ENCODE data around the gene INTS1. TPM values are rescaled to one million over a fixed set of nuclear protein-coding genes. Genes with fewer than 3 reads are reported as not detected.

INTS1 gene
- total RNA-seq, result 100 to 1,000 TPM; 105 to 112 TPM

GRCh38 chr7:1503816-1504775 is at the start of gene INTS1:
INTS1 (minus strand) TSS chr7:1504389; CDS start chr7:1503960, 429 bp downstream.
- Mint-ChIP-seq H3K4me1 (ENCODE audit: low read depth) (peaks cover 51% of the 10 kb centered on the region), H3K4me3 (peak within 1 kb of the TSS; percentile 87), H3K9me3 (ENCODE audit: insufficient read depth) (no peaks in the 10 kb centered on the region), H3K36me3 (ENCODE audit: low read depth) (peaks cover 23% of the 10 kb centered on the region), H3K27ac (peak within 1 kb of the TSS; percentile 84), H3K27me3 (ENCODE audit: low read depth) (no peaks in the 10 kb centered on the region)
- POLR2A ChIA-PET, result no interaction called here
- ATAC-seq (peak; percentile 92), DNase-seq (peak; percentile 93)
- CTCF ChIA-PET, result interaction anchor here (1.2 kb wide), 1 partner anchor 738 kb away, joined by 3 read pairs; the partner anchor contains the start of genes MRM2 and NUDT1

- peaks cover 5% of the 10 kb centered on the region for H3K4me1 Mint-ChIP-seq (ENCODE audit: low read depth)
- H3K36me3 Mint-ChIP-seq (ENCODE audit: low read depth), result no peaks in the 10 kb centered on the region
- DNase-seq (no peak), ATAC-seq (no peak)
- no peak overlapping the region for H3K4me3 Mint-ChIP-seq
- H3K9me3 Mint-ChIP-seq (ENCODE audit: insufficient read depth), result no peaks in the 10 kb centered on the region
- no peak overlapping the region for H3K27ac Mint-ChIP-seq
- CTCF ChIA-PET, result no interaction called here
- POLR2A ChIA-PET, result no interaction called here
- H3K27me3 Mint-ChIP-seq (ENCODE audit: low read depth), result no peaks in the 10 kb centered on the region
Measured at GRCh38 chr7:1553512-1554210, 49.5 kb upstream of the INTS1 start.

GRCh38 chr7:1552200-1552599 is 48.0 kb upstream of the INTS1 start:
- CTCF ChIA-PET, result no interaction called here
- no peak overlapping the region for H3K4me3 Mint-ChIP-seq

GRCh38 chr7:1550846-1551155 is 46.6 kb upstream of the INTS1 start:
- DNase-seq, result no peak
- no peaks in the 10 kb centered on the region for H3K36me3 Mint-ChIP-seq (ENCODE audit: low read depth)
- H3K4me3 Mint-ChIP-seq, result no peak overlapping the region
- ChIA-PET POLR2A (interaction anchor here (1.0 kb wide), 1 partner anchor 10 kb away, joined by 3 read pairs; no protein-coding TSS in a partner anchor), CTCF (no interaction called here)
- no peak overlapping the region for H3K27ac Mint-ChIP-seq
- no peaks in the 10 kb centered on the region for H3K9me3 Mint-ChIP-seq (ENCODE audit: insufficient read depth)
- H3K4me1 Mint-ChIP-seq (ENCODE audit: low read depth), result peaks cover 8% of the 10 kb centered on the region
- no peak for ATAC-seq
- no peaks in the 10 kb centered on the region for H3K27me3 Mint-ChIP-seq (ENCODE audit: low read depth)

More at GRCh38 chr7:1552200-1552599, 48.0 kb upstream of the INTS1 start:
- Mint-ChIP-seq H3K4me1 (ENCODE audit: low read depth) (peaks cover 8% of the 10 kb centered on the region), H3K36me3 (ENCODE audit: low read depth) (no peaks in the 10 kb centered on the region), H3K27ac (no peak overlapping the region), H3K27me3 (ENCODE audit: low read depth) (no peaks in the 10 kb centered on the region), H3K9me3 (ENCODE audit: insufficient read depth) (no peaks in the 10 kb centered on the region)
- DNase-seq (no peak), ATAC-seq (no peak)
- POLR2A ChIA-PET, result no interaction called here

GRCh38 chr7:1550005-1550845 is 46.0 kb upstream of the INTS1 start:
- ChIA-PET CTCF (no interaction called here), POLR2A (interaction anchor here (1.0 kb wide), 1 partner anchor 10 kb away, joined by 3 read pairs; no protein-coding TSS in a partner anchor)
- Mint-ChIP-seq H3K9me3 (ENCODE audit: insufficient read depth) (no peaks in the 10 kb centered on the region), H3K4me3 (no peak overlapping the region), H3K27me3 (ENCODE audit: low read depth) (no peaks in the 10 kb centered on the region), H3K36me3 (ENCODE audit: low read depth) (no peaks in the 10 kb centered on the region), H3K27ac (no peak overlapping the region), H3K4me1 (ENCODE audit: low read depth) (peaks cover 7% of the 10 kb centered on the region)
- DNase-seq (no peak), ATAC-seq (no peak)

GRCh38 chr7:1549357-1550004 is 45.3 kb upstream of the INTS1 start:
- POLR2A ChIA-PET, result interaction anchor here (1.0 kb wide), 1 partner anchor 9 kb away, joined by 3 read pairs; no protein-coding TSS in a partner anchor
- H3K36me3 Mint-ChIP-seq (ENCODE audit: low read depth), result no peaks in the 10 kb centered on the region
- peaks cover 3% of the 10 kb centered on the region for H3K4me1 Mint-ChIP-seq (ENCODE audit: low read depth)
- no peak overlapping the region for H3K4me3 Mint-ChIP-seq
- no peak for DNase-seq
- CTCF ChIA-PET, result no interaction called here
- no peaks in the 10 kb centered on the region for H3K9me3 Mint-ChIP-seq (ENCODE audit: insufficient read depth)
- no peaks in the 10 kb centered on the region for H3K27me3 Mint-ChIP-seq (ENCODE audit: low read depth)
- no peak overlapping the region for H3K27ac Mint-ChIP-seq
- no peak for ATAC-seq

GRCh38 chr7:1548944-1549343 is 44.8 kb upstream of the INTS1 start:
- CTCF ChIA-PET, result no interaction called here
- POLR2A ChIA-PET, result no interaction called here
- no peaks in the 10 kb centered on the region for H3K36me3 Mint-ChIP-seq (ENCODE audit: low read depth)

GRCh38 chr7:1548438-1548831 is 44.2 kb upstream of the INTS1 start:
- POLR2A ChIA-PET, result no interaction called here

More at GRCh38 chr7:1548944-1549343, 44.8 kb upstream of the INTS1 start:
- no peak for DNase-seq
- Mint-ChIP-seq H3K4me3 (no peak overlapping the region), H3K27ac (no peak overlapping the region), H3K9me3 (ENCODE audit: insufficient read depth) (no peaks in the 10 kb centered on the region), H3K4me1 (ENCODE audit: low read depth) (peaks cover 3% of the 10 kb centered on the region), H3K27me3 (ENCODE audit: low read depth) (no peaks in the 10 kb centered on the region)
- no peak for ATAC-seq

GRCh38 chr7:1547777-1548437 is 43.7 kb upstream of the INTS1 start:
- DNase-seq, result no peak
- Mint-ChIP-seq H3K4me3 (no peak overlapping the region), H3K4me1 (ENCODE audit: low read depth) (peaks cover 3% of the 10 kb centered on the region), H3K9me3 (ENCODE audit: insufficient read depth) (no peaks in the 10 kb centered on the region), H3K27me3 (ENCODE audit: low read depth) (no peaks in the 10 kb centered on the region), H3K27ac (peak overlapping the region; percentile 43), H3K36me3 (ENCODE audit: low read depth) (no peaks in the 10 kb centered on the region)
- CTCF ChIA-PET, result no interaction called here
- POLR2A ChIA-PET, result no interaction called here
- no peak for ATAC-seq

More at GRCh38 chr7:1548438-1548831, 44.2 kb upstream of the INTS1 start:
- CTCF ChIA-PET, result no interaction called here
- DNase-seq, result no peak
- ATAC-seq, result no peak
- Mint-ChIP-seq H3K9me3 (ENCODE audit: insufficient read depth) (no peaks in the 10 kb centered on the region), H3K4me1 (ENCODE audit: low read depth) (peaks cover 3% of the 10 kb centered on the region), H3K27me3 (ENCODE audit: low read depth) (no peaks in the 10 kb centered on the region), H3K36me3 (ENCODE audit: low read depth) (no peaks in the 10 kb centered on the region), H3K4me3 (no peak overlapping the region), H3K27ac (peak overlapping the region; percentile 43)

GRCh38 chr7:1546909-1547776 is 43.0 kb upstream of the INTS1 start:
- POLR2A ChIA-PET, result no interaction called here

More at GRCh38 chr7:1546909-1547776, 43.0 kb upstream of the INTS1 start:
- Mint-ChIP-seq H3K4me3 (no peak overlapping the region), H3K4me1 (ENCODE audit: low read depth) (peaks cover 3% of the 10 kb centered on the region), H3K27me3 (ENCODE audit: low read depth) (no peaks in the 10 kb centered on the region), H3K36me3 (ENCODE audit: low read depth) (no peaks in the 10 kb centered on the region), H3K9me3 (ENCODE audit: insufficient read depth) (no peaks in the 10 kb centered on the region), H3K27ac (no peak overlapping the region)
- DNase-seq (no peak), ATAC-seq (no peak)
- CTCF ChIA-PET, result no interaction called here

Measured in activated CD8-positive, alpha-beta T cell treated with anti-CD3 and anti-CD28 coated beads, Interleukin-2, amount 10 ng/mL, durations not matched to agents 7 days and 5 days (primary cell).